ENCODE results near the gene ZACN.
A peak's percentile ranks its signal among the peaks of the same experiment; 100 is the strongest.

GRCh38 chr17:76072148-76072858, 6.7 kb upstream of the ZACN start, which contains the start of gene SRP68:
- TF ChIP-seq CTCF (IDR thresholded peaks at IDR 0.05), result peak in 2 of 4 experiments; percentile 14 to 45
- peak; percentile 50 to 58 for TF ChIP-seq POLR2A (IDR thresholded peaks at IDR 0.05)

Data from uterus (tissue), 2 donors.